GM12878 (cell line): ENCODE data around the gene IL10RA. TPM values are rescaled to one million over a fixed set of nuclear protein-coding genes. Genes with fewer than 3 reads are reported as not detected.

Experiments
- ATAC-seq: fragments of 200-7000 bp; cut with Tn5 transposase; 3 replicates; pipeline ENCODE4 v1.9.1; 2020; ENCODE audit warnings: mild to moderate bottlenecking, moderate library complexity
- BruUV-seq: library from RNA; stranded (reverse); fragments of 400-500 nt; replicated peaks from 2 replicates; lab custom pipeline; 2021; lab: Mats Ljungman, UMichigan
- CTCF ChIA-PET: fragments of 300-600 bp; sonication (Branson Sonifier 250); formaldehyde crosslinking; extraction: SDS; loops from one replicate; lab custom pipeline; 2021; ENCODE audit warnings: inconsistent platforms; lab: Yijun Ruan, JAX
- POLR2A ChIA-PET: fragments of 350-600 bp; formaldehyde crosslinking; extraction: SDS; loops from one replicate; lab custom pipeline; 2021; ENCODE audit warnings: inconsistent platforms; lab: Charles Lee
- RAD21 ChIA-PET: fragments of 300-600 bp; sonication (Branson Sonifier 250); formaldehyde crosslinking; loops from one replicate; lab custom pipeline; 2023; ENCODE audit warnings: antibody characterized with exemption; ENCODE audit not compliant: unreplicated experiment; lab: Charles Lee
- SMC1A ChIA-PET: fragments of 300-600 bp; sonication (Branson Sonifier 250); formaldehyde crosslinking; loops from one replicate; lab custom pipeline; 2023; ENCODE audit not compliant: unreplicated experiment, uncharacterized antibody; lab: Charles Lee
- DNase-seq: peaks from one replicate; pipeline ENCODE4 v3.0.0-alpha.2; 2011; ENCODE audit warnings: low read depth, low spot score
- FAIRE-seq: peaks from 3 replicates; lab custom pipeline; 2011; peaks lifted over from hg19 to GRCh38; lab: Jason Lieb, UNC
- H2AFZ ChIP-seq: 2 replicates; pipeline ENCODE4 v1.6.0; 2011; ENCODE audit warnings: low read depth, low read length, control low read depth; ENCODE audit not compliant: control insufficient read depth
- H3K27ac ChIP-seq: 2 replicates; pipeline ENCODE4 v1.5.1; 2011; ENCODE audit warnings: control low read depth; ENCODE audit not compliant: control insufficient read depth, insufficient read depth
- H3K27me3 ChIP-seq, 2 experiments: replicated peaks in 1 of 2; 2 replicates each; pipeline versions ENCODE4 v1.6.0 to v1.6.1; 2011; ENCODE audit warnings: low read length in 1 of 2; ENCODE audit not compliant: control insufficient read depth in 2 of 2, insufficient read depth in 2 of 2
- H3K36me3 ChIP-seq, 2 experiments: 2 replicates each; pipeline ENCODE4 v1.5.1; 2011; ENCODE audit warnings: low read length in 1 of 2; ENCODE audit not compliant: control insufficient read depth in 2 of 2, insufficient read depth in 2 of 2
- H3K4me1 ChIP-seq: 2 replicates; pipeline ENCODE4 v1.6.1; 2011; ENCODE audit warnings: mild to moderate bottlenecking, low read length, moderate library complexity, mixed read lengths; ENCODE audit not compliant: control insufficient read depth, insufficient read depth
- H3K4me2 ChIP-seq: 2 replicates; pipeline ENCODE4 v1.6.0; 2011; ENCODE audit warnings: control low read depth; ENCODE audit not compliant: control insufficient read depth, insufficient read depth
- H3K4me3 ChIP-seq: fragments of 200-600 bp; sonication (generic); 2 replicates; pipeline ENCODE4 v1.5.1; 2016
- H3K79me2 ChIP-seq: 2 replicates; pipeline ENCODE4 v1.6.0; 2011; ENCODE audit warnings: low read length; ENCODE audit not compliant: control insufficient read depth, insufficient read depth
- H3K9ac ChIP-seq: 2 replicates; pipeline ENCODE4 v1.8.0; 2011; ENCODE audit warnings: low read length, control low read depth, mixed read lengths; ENCODE audit not compliant: control insufficient read depth, insufficient read depth
- H3K9me3 ChIP-seq: replicated peaks from 3 replicates; pipeline ENCODE4 v1.5.1; 2011; ENCODE audit warnings: mild to moderate bottlenecking, low read length; ENCODE audit not compliant: control insufficient read depth, insufficient read depth
- H4K20me1 ChIP-seq: 2 replicates; pipeline ENCODE4 v1.6.0; 2011; ENCODE audit not compliant: control insufficient read depth, insufficient read depth
- CHD2 ChIP-seq: IDR thresholded peaks from 2 replicates; pipeline ENCODE4 v1.6.1; 2011; ENCODE audit warnings: low read depth, low read length, improper control_type of control experiment, borderline replicate concordance
- CHD4 ChIP-seq: fragments of 200-600 bp; sonication (generic); IDR thresholded peaks from 2 replicates; pipeline ENCODE4 v1.6.1; 2016; ENCODE audit warnings: mild to moderate bottlenecking
- CREM ChIP-seq: IDR thresholded peaks from 2 replicates; pipeline ENCODE4 v1.6.1; 2014; ENCODE audit warnings: antibody characterized with exemption, low read depth
- EP300 ChIP-seq, 2 experiments: fragments of 150-350 bp in 1 of 2; IDR thresholded peaks; 2 replicates each; pipeline ENCODE4 v1.6.1; 2011 to 2012; ENCODE audit warnings: low read depth in 2 of 2, low read length in 2 of 2, borderline replicate concordance in 1 of 2, improper control_type of control experiment in 1 of 2, inconsistent platforms in 1 of 2; ENCODE audit not compliant: control insufficient read depth in 1 of 2
- IKZF1 ChIP-seq: fragments of 450-650 bp; conservative IDR thresholded peaks from 2 replicates; pipeline ENCODE4 v1.6.1; 2017; ENCODE audit warnings: antibody characterized with exemption, mild to moderate bottlenecking
- IKZF2 ChIP-seq, 2 experiments: fragments of 450-650 bp; IDR thresholded peaks; 2 replicates each; pipeline ENCODE4 v1.6.1; 2017; ENCODE audit warnings: mild to moderate bottlenecking in 2 of 2, moderate library complexity in 2 of 2
- KLF5 ChIP-seq: fragments of 450-650 bp; IDR thresholded peaks from 2 replicates; pipeline ENCODE4 v1.6.1; 2014; ENCODE audit warnings: mild to moderate bottlenecking; ENCODE audit not compliant: partially characterized antibody
- NFYB ChIP-seq: IDR thresholded peaks from 2 replicates; pipeline ENCODE4 v1.6.1; 2011; ENCODE audit warnings: low read depth, mild to moderate bottlenecking, low read length, improper control_type of control experiment, moderate library complexity; ENCODE audit not compliant: insufficient read depth
- NR2F1 ChIP-seq: fragments of 450-650 bp; conservative IDR thresholded peaks from 2 replicates; pipeline ENCODE4 v1.6.1; 2017; ENCODE audit warnings: mild to moderate bottlenecking
- SMC3 ChIP-seq: IDR thresholded peaks from 2 replicates; pipeline ENCODE4 v1.6.1; 2011; ENCODE audit warnings: low read length, improper control_type of control experiment, borderline replicate concordance
- TCF7 ChIP-seq: IDR thresholded peaks from 2 replicates; pipeline ENCODE4 v1.6.1; 2014; ENCODE audit warnings: antibody characterized with exemption, borderline replicate concordance
- ZNF207 ChIP-seq: fragments of 450-650 bp; IDR thresholded peaks from 2 replicates; pipeline ENCODE4 v1.6.1; 2014; ENCODE audit warnings: antibody characterized with exemption, mild to moderate bottlenecking, borderline replicate concordance
- WGBS: methylation state at CpG from one replicate; pipeline ENCODE4 v1.1.6; 2016; ENCODE audit warnings: low lambda C conversion rate; ENCODE audit not compliant: insufficient replicate concordance, insufficient coverage; ENCODE audit errors: missing lambda C conversion rate; 5-methylcytosine and 5-hydroxymethylcytosine counted together
- in situ Hi-C: fragments of 300-500 bp; cut with MboI; formaldehyde crosslinking; loops from 9 replicates; pipeline ENCODE4 v1.14.3; 2018; ENCODE audit warnings: mixed read lengths
- intact Hi-C: fragments of 100-400 bp; cut with micrococcal nuclease; formaldehyde crosslinking; loops from one replicate; pipeline ENCODE4 v1.14.2; 2022; ENCODE audit not compliant: unreplicated experiment
- polyA plus RNA-seq, 11 experiments: library from polyadenylated mRNA; depleted of rRNA in 4 of 11; unstranded in 6 of 11; stranded (reverse) in 5 of 11; fragments of >200 nt; fragmentation: Nextera tagmentation in 4 of 11; fragmentation: Illumina TruSeq in 1 of 11; extraction: Ambion mirVana in 4 of 11; extraction: Trizol in 1 of 11; gene quantifications; 1 replicate in 1 of 11; 2 replicates in 10 of 11; pipeline versions ENCODE4 v1.2.1 to v1.2.3, GENCODE V29; 2011 to 2016; ENCODE audit warnings: inconsistent platforms in 2 of 11, missing spikeins in 2 of 11, low read depth in 1 of 11
- total RNA-seq, 4 experiments: library from RNA; depleted of rRNA in 3 of 4; stranded (reverse); fragments of >200 nt in 3 of 4; fragmentation: Illumina TruSeq in 1 of 4; extraction: Trizol in 1 of 4; gene quantifications; 2 replicates each; pipeline versions ENCODE4 v1.2.1 to v1.2.3, GENCODE V29; 2013 to 2021
- TF ChIP-seq, protein P1 (sequence below): fragments of 450-650 bp; IDR thresholded peaks from 2 replicates; pipeline ENCODE4 v1.6.1; 2018; ENCODE audit warnings: borderline replicate concordance, mild to moderate bottlenecking; ENCODE audit not compliant: partially characterized antibody
- TF ChIP-seq, protein P2 (sequence below): IDR thresholded peaks from 2 replicates; pipeline ENCODE4 v1.6.1; 2012; ENCODE audit warnings: low read depth, low read length, improper control_type of control experiment
- TF ChIP-seq, protein P3 (sequence below): fragments of 450-650 bp; IDR thresholded peaks from 2 replicates; pipeline ENCODE4 v1.6.1; 2014; ENCODE audit warnings: mild to moderate bottlenecking

The IL10RA gene
- total and polyA plus RNA-seq, 10 of the 15 experiments (the other 5 are each of a cell fraction or from before 2014, with no cell fraction given) = 0.77 to 45.9 (median 9.6) TPM

DNA sequence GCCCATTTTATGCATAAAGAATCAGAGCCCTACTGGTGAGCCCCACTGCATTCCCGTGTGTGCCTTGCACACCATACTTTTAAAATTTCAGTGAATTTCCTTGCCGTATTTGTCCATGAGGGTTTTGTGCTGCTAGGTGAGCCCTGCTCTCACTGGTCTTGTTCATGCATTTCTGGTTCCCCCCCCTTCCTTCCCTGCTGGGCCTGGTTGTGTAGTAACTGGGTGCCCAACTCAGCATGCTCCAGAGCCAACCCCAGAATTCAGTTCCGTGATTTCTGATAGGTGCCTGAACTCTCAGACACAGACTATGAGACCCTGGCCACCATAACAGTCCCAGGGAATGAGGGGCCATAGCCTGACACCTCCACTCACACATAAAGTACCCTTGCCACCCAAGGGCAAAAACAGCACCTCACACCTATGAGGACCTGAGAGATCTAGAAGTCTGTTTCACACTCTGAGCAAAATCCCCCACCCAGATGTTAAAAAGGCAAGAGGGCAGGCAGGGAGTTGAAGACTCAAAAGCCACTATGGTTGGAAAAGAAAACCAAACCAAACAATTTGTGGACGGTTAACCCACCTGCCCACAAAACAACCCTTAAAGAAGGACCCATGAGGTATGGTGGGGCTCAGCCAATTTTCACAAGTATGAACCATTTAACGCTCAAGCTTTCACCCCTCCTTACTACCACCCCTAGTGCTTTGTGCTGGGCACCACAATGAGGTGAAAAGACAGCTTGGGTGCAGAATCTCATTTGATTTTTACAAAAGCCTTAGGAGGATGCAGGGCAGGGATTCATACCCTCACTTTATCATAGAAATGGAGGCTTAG, 16.8 kb upstream of the IL10RA start (continued):
- TF ChIP-seq IKZF1 (0 out of 2 replicates have a peak, but pooled peaks have one; percentile 11), SMC3 (no peak), IKZF2 (IDR thresholded peaks at IDR 0.05) (peak in 1 of 2 experiments; percentile 24; a peak in 1 of 4 replicates)

DNA sequence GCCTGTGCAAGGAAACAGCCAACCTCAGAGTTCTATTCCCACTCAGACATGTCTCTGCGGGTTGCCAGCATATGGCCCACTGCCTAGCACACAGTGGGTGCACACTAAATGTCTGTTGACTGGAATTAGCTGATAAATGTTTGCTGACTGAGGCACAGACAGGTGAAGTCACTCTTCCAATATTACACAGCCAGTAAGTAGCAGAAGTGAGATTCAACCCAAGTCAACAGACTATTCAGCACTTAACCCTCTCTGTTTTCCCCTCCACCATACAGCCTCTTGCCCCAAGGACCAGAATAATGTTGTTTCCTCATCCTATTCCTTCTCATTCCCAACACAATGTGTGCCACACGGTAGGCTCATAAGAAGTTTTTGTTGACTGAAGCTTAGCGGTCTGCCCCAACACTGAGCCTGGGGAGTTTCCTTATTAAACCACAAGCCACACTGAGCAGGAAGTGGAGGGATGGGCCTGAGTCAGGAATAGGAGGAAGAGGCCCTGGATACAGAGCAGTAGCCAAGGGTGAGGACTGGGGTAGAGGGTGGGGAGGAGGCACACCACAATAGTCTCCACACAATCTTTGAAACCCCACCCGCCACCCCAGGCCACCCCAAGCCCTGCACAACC, 15.7 kb upstream of the IL10RA start:
- Histone ChIP-seq H3K9me3 (no peaks in the 10 kb centered on the region), H3K79me2 (no peaks in the 10 kb centered on the region), H3K4me3 (no peak overlapping the region), H3K4me2 (peak overlapping the region; percentile 77), H4K20me1 (no peaks in the 10 kb centered on the region), H3K36me3 (no peaks in the 10 kb centered on the region), H2AFZ (peak overlapping the region; percentile 36; the same call in 1 of the 2 replicates), H3K27me3 (no peaks in the 10 kb centered on the region), H3K9ac (no peak overlapping the region), H3K4me1 (peaks cover 13% of the 10 kb centered on the region), H3K27ac (no peak overlapping the region)
- RAD21 ChIA-PET = interaction anchor here (1.0 to 2.9 kb wide), 4 partner anchors 18 to 74 kb away, joined by 4 to 22 read pairs (median 5); partner anchors contain the start of gene IL10RA
- in situ Hi-C loops (no loop called here), intact Hi-C loops (no loop called here)
- POLR2A ChIA-PET = interaction anchor here (1.1 to 2.0 kb wide), 3 partner anchors 10 to 16 kb away, joined by 3 to 9 read pairs (median 5); partner anchors contain the start of gene IL10RA
- SMC1A ChIA-PET = interaction anchor here (0.8 to 2.4 kb wide), 11 partner anchors 9 to 77 kb away, joined by 3 to 12 read pairs (median 4); no protein-coding TSS in a partner anchor
- FAIRE-seq (peak; percentile 83), DNase-seq (no peak), ATAC-seq (peak; percentile 77)
- CTCF ChIA-PET = interaction anchor here (1.0 to 1.7 kb wide), 8 partner anchors 9 to 163 kb away, joined by 3 to 8 read pairs (median 4); no protein-coding TSS in a partner anchor
- 18% methylated on average over 3 of the region's 4 CpGs for WGBS
- no TSS peak for BruUV-seq
- TF ChIP-seq KLF5 (no peak), CREM (no peak), CHD4 (no peak), TCF7 (no peak), EP300 (IDR thresholded peaks at IDR 0.05; ENCODE audit: borderline replicate concordance in 1 of 2, control insufficient read depth in 1 of 2, low read depth in 2 of 2, low read length in 2 of 2) (no peak), ZNF207 (no peak), NR2F1 (no peak), IKZF1 (peak; percentile 87), CHD2 (no peak), NFYB (no peak)
- TF ChIP-seq, protein P1, sequence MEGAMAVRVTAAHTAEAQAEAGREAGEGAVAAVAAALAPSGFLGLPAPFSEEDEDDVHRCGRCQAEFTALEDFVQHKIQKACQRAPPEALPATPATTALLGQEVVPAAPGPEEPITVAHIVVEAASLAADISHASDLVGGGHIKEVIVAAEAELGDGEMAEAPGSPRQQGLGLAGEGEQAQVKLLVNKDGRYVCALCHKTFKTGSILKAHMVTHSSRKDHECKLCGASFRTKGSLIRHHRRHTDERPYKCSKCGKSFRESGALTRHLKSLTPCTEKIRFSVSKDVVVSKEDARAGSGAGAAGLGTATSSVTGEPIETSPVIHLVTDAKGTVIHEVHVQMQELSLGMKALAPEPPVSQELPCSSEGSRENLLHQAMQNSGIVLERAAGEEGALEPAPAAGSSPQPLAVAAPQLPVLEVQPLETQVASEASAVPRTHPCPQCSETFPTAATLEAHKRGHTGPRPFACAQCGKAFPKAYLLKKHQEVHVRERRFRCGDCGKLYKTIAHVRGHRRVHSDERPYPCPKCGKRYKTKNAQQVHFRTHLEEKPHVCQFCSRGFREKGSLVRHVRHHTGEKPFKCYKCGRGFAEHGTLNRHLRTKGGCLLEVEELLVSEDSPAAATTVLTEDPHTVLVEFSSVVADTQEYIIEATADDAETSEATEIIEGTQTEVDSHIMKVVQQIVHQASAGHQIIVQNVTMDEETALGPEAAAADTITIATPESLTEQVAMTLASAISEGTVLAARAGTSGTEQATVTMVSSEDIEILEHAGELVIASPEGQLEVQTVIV = no peak
- TF ChIP-seq, protein P2, sequence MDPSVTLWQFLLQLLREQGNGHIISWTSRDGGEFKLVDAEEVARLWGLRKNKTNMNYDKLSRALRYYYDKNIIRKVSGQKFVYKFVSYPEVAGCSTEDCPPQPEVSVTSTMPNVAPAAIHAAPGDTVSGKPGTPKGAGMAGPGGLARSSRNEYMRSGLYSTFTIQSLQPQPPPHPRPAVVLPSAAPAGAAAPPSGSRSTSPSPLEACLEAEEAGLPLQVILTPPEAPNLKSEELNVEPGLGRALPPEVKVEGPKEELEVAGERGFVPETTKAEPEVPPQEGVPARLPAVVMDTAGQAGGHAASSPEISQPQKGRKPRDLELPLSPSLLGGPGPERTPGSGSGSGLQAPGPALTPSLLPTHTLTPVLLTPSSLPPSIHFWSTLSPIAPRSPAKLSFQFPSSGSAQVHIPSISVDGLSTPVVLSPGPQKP = no peak
- TF ChIP-seq, protein P3, sequence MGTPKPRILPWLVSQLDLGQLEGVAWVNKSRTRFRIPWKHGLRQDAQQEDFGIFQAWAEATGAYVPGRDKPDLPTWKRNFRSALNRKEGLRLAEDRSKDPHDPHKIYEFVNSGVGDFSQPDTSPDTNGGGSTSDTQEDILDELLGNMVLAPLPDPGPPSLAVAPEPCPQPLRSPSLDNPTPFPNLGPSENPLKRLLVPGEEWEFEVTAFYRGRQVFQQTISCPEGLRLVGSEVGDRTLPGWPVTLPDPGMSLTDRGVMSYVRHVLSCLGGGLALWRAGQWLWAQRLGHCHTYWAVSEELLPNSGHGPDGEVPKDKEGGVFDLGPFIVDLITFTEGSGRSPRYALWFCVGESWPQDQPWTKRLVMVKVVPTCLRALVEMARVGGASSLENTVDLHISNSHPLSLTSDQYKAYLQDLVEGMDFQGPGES = no peak
